NCI-H1694 treated with DMSO at 0.1 percent for 48 hours (cell line): Measurements from ENCODE around the gene ODAD3.
"Not testable (repeated sequence)": the region's sequence is repeated elsewhere in the genome, so short reads cannot be mapped to it uniquely, and the experiment has no call there.

Source experiments
- DNase-seq: peaks from one replicate; lab custom pipeline; 2025; lab: John Stamatoyannopoulos, UW

The ODAD3 gene

DNA sequence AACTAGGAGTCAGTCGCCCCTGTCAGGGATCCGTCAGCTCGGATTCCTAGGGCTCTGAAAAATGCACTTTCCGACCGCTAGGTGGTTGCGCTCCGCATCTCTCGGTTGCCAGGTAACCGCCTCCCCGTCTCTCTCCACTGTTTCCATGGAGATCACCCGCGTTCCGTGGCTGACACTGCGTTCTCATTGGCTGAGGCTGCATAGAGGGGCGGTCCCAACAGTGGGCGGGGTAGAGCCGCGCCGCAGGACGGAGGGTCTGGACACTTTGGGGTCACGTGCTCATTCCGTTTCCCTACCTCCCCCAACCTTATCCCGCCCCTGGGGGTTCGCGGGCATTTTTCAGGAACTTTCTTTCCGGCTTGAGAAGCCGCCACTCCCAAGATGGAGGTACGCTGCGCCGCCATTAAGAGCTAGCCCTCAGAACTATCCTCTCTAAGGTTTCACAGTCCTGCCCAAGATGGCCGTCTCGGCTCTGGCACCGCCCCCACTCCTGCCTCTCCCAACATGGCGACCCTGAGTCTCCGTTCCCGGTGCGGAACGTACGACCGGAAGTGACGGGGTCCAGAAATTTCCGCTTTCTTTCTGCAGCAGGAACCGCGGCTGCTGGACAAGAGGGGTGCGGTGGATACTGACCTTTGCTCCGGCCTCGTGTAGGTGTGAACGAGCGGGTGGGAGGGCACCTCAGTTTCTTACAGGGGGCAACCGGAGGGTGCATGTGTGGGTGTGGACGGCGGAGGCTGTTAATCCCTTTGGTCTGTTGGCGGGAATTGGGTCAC lies at the start of gene ODAD3, which contains the start of gene PRKCSH:
ODAD3 (minus strand) TSS at position 65 of the 776 bp plus-strand sequence. CDS start 105 bp downstream, outside the sequence.
PRKCSH (plus strand) TSS at position 579 of the 776 bp plus-strand sequence. CDS start 483 bp downstream, outside the sequence.
- peak; percentile 98 for DNase-seq

DNA sequence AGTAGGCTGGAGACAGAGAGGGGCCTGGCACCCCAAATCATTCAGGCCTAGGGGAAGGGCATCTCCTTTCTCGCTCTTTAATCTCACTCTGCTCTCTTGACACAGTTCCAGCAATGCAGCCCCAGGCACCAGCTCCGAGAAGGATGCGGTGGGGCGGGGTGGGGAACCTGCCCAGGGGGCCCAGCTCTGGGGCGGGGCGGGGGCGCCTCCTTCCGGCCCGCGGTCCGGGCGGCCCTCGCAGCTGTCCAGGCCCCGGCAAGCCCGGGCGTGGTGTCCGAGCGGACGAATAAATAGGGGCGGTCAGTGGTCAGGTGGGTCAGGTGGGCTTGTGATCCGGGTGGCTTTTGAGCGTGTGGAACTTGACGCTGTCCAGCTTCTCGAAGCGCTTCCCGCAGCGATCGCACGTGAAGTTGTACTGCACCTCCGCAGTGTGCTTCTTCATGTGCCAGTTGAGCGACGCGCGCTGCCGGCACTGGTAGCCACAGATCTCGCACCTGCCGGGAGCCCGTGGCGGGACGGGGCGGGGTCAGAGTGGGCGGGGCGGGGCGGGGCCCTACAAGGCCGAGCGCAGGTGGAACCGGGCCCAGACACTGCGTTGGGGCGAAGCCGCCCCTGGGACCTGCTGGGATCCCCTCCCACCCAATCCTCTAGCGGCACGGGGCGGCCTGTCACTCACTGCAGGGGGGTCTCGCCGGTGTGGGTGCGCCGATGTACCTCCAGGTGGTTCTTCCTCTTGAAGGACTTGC lies 48.6 kb upstream of the ODAD3 start:
- DNase-seq, result no peak

DNA sequence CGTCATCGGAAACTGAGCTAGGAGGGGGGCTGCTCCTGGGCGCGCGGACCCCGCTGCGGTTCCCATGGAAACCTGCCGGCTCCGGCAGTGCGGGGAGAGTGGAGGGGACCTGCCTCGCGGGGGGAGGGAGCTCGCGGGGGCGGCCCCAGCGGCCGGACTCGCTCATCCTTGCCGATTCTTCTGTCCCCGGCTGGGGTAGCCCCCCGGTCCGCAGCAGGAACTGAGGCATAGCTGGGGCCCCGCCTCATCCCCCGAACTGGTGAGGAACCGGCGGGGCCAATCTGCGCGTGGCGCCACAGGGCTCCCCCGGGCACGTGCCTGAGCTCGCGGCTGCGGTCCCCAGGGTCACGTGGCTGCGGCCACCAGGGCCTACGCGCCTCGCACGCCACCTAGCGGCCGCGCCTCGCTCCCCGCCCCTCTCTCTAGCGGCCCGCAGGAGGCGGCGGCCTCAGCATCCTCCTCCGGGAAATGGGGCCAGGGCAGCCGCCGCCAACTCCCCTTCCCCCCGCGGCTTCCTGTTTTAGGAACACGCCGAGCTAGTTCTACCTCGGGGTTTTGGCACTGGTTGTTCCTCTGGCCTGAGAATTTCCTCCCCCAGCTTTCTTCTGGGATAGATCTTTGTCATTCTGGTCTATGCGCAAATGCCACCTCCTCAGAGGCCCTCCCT lies 47.6 kb upstream of the ODAD3 start:
- peak; percentile 67 for DNase-seq

DNA sequence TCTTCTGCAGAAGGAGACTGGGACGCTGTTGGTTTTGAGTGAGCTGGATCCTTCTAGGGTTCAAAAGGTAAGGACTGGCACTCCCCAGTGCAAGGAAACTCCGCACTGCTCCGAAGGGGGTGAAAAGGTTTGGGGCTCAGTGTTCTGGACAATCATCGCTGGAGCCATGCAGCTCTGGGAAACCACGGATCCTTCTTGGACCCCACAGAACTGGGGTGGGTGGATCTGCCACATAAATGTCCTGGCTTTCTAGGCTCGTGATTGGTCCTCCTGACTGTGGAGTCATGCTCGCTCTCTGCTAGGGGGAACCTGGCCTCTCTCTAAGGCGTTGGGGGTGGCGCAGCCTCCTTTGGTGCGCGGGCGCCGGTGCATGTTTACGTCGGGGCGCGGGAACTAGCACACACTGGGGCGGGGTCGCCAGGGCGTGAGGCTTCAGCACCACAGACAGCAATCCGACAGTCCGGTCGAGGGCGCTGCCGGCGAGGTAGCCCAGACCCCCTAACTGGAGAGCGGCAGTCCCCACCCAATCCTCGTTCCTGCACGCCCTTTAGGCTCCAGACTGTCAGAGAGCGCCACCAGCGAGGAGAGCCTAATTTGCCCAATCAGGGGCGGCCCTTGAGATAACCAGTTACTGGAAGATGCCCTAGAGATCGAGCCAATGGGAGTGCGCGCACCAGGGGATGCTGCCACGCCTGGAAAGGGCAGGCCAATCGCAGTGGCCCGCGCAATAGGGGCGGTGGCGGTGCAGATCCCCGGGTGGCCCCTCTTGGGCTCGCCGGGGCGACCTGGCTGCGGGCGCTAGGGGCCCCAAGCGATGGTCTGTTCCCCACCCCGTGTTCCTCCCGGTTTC lies 46.8 kb upstream of the ODAD3 start:
- peak; percentile 94 for DNase-seq

DNA sequence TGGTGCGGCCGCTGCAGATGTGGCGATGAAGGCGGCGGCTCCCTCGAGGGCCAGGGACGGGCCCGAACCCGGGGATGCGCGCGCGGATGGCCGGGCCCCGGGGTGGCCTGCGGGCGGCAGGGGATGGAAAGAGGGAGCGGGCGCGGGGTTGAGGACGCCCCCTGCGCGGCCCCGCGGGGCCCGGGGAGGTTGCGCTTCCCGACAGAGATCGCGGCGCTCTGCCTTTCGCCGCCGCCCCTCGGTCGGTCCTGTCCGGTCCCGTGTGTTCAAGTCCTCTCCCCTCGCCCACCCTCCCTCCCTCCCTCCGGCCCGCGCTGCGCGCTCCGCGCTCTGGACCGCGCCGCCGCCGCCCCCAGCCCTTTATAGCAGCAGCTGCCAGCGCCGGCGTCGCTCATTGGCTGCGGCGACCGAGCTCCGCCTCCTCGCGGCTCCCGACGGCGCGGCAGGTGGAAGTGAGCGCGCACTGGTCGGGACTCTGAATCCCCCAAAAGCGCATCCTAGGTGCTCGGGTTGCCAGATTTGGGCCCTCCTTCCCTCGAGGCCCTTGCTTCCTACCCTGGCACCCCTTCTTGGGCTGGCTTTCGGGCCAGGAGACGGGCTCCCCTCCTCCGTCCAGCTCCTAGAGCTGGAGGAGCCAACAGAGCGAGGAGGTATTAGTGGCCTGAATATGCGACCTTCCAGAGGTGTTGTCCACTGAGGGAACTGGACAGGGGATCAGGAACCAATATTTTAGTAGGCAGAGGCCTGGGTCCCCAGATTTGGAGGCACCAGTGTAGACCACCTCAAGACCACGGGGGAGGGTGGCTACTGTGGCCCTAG lies 46.0 kb upstream of the ODAD3 start, which contains the start of gene ELAVL3:
ELAVL3 (minus strand) TSS at position 332 of the 819 bp plus-strand sequence. CDS start 438 bp downstream, outside the sequence.
- peak; percentile 7 for DNase-seq

DNA sequence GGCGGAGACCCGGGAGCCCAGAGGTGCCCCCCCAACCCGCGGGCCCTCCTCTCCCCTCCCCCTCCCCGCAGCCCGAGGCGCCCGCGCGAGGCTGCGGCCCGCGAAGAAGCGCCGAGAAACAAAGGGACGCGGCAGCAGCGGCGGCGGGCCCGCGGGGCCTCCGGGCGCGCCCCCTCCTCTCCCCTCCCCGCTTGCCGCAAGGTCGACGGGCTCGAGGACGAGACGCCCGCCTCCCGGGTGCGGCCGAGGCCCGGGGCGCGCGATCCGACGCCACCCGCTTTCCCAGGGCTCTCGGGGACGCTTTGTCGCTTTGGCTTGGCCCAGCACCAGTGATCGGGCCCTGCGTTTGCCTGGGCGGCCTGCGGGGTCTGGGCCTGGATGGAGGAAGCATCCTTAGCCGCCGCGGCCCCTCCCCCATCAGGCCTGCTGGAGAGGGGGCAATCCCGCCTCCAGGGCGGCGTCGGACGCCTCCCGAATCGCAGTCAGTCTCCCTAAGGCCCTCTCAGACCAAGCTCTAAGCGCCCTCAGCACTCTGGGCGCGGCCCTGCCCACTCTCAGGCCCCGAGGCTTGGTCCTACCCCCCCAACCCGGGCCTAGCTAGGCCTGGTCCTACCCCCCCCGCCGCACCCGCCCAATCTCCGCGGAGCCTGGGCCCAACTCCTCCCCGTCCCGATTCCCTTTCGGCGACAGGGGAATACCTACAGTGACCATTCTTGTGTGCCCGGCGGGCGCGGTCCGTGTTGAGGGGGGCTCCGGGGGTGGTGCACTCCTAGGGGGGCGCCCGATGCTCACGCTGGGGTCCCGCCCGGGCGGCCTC lies 45.2 kb upstream of the ODAD3 start:
- no peak for DNase-seq

DNA sequence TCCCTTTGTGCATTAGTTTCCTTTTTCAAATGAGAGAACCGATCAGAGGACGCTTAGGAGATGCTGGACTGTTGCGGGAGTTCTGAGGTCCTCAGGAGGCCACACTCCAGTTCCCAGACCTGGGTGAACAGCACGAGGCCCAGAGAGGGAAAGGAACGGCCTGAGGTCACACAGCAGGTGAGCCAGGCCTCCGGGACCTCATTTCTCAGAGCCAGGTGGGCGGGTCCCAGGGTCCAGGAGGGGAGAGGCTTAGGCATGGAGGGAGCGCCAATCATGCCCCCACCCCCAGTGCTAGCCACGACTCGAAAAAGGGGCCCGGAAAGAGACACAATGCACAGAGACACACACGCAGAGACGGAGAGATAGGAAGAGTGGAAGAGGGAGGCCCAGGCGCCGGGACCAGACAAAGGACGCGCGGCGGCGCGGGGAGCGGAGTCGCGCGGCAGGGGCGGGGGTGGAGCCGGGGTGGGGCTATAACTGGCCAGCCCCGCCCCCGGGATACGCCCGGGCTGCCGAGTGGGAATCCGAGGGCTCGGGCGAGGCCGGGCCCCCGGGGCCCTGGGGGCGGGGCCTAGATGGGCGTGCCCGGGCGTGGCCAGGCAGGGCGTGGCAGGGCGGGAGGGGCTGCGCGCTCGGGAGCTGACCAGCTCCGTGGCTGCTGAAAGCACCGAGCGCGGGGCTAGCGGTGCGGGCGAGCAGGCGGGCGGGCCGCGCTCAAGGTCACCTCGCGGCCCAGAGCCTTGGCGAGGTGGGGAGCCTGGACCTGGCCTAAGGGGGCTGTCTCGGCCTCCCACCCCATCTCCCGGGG lies 44.4 kb upstream of the ODAD3 start:
- DNase-seq, result peak; percentile 21

DNA sequence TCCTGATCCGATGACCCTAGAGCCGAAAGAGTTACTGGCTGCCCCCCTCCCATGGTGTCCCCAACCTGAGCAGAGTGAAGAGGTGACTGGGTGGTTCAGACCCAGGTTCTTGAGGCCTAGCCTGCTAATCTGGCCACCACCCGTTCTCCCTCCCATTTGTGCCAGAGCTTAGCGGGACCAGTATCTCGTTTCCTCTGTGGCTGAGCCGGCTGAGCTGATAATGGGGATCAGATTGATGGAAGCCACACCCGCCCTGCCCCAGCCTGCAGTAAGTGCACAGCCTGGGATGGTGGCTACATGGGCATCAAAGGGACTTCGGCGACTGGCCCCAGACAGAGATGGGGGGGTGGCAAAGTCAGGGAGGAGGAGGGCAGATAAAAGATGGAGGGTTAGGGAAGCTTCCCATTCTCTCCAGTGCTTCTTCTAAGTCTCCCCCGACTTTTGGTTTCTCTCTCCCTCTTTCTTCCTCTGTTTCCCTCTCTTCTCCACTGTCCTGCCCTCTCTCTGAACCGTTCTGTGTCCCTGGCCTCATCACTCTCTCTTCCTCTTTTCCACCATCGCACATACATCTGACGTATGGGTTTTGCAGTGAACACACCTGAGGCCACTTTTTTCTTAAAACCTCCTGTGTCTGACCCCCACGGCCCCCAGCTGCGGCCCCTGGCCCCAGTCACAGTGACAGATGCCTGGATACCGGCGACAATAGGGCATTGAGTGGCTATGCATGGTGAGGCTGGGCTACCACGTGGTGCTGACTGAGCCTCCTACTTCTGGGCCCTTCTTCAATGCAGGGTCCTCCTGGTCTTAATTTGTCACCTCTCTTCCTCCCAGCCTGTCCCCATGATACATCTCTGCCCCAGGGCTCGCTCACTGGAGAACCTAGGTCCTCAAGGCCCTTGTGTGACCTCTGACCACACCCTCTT lies 43.5 kb upstream of the ODAD3 start:
- DNase-seq, result no peak

DNA sequence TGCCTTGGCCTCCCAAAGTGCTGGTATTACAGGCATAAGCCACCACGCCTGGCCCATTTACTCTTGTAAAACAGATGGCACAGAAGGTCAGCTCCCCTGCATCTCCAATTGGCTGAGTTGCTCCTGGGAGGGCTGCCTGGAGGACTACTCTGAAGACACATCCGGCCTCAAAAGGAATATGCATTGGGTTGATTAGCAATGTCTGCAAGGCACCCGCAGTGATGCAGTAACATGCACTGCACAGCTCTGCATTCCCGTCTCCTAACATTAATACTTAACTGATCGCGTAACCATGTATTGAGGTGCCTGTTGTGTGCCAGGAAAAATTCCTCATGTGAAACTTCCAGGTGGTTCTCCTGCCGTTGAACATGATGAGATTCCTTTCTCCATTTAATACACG lies 40.9 kb upstream of the ODAD3 start:
- no peak for DNase-seq

DNA sequence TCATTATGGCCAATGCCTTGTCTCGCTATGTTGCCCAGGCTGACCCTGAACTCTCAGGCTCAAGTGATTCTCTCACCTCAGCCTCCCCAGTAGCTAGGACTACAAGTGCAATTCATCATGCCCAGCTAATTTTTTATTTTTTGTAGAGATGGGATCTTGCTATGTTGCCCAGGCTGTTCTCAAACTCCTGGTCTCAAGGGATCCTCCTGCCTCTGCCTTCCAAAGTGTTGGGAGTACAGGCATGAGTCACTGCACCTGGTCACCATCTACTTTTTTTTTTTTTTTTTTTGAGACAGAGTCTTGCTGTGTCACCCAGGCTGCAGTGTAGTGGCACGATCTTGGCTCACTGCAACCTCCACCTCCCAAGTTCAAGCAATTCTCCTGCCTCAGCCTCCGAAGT lies 40.4 kb upstream of the ODAD3 start:
- DNase-seq, result not testable (repeated sequence)

DNA sequence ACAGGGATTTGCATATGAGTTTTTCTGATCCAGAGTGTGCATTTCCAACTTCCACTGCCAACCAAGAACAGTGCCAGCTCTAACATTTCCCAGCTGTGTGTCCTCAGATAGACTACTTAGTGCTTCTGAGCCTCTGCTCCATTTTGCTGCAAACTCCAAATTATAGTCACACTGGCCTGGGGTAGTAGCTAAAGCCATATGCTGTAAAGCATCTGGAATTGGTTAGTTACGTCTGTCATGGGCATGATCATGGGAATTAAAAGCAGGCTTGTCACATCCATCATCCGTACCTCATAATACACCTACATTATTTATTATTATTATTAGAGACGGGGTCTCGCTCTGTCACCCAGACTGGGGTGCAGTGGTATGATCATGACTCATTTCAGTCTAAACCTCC lies 38.8 kb upstream of the ODAD3 start:
- no peak for DNase-seq

DNA sequence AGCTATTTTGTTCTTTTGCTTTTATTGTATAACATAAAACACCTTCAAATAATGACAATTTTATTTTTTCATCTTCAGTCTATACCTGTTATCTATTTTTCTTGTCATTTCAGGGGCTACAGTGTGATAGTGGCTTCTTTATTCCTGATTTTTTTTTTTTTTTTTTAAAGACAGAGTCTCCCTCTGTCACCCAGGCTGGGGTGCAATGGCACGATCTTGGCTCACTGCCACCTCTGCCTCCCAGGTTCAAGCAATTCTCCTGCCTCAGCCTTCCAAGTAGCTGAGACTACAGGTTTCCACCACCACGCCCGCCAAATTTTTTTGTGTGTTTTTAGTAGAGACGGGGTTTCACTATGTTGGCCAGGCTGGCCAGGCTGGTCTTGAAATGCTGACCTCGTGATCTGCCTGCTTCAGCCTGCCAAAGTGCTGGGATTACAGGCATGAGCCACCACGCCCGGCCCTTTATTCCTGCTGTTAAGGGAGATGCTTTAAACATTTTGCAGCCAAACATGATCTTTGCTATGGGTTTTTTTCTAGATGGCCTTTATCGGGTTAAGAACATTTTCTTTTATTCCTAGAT lies 33.4 kb upstream of the ODAD3 start:
- DNase-seq, result not testable (repeated sequence)

DNA sequence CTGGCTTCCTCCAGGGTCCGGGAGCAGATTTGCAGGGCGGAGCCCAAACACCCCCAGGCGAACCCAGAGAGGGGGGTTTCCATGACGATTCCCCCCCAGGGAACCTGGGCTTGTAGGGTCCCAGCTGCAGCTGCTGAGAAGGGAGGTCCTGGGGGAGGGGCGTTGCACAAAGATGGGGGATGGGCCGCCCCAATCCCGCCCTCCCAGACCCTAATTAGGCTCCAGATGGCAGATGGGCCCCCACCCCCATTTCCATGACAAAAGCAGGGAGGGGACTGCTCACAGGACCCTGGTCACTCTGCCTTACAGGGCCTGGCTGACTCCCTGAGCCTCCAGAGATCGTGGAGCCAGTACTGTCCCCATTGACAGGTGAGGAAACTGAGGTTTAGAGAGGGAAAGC lies 30.7 kb upstream of the ODAD3 start:
- no peak for DNase-seq

DNA sequence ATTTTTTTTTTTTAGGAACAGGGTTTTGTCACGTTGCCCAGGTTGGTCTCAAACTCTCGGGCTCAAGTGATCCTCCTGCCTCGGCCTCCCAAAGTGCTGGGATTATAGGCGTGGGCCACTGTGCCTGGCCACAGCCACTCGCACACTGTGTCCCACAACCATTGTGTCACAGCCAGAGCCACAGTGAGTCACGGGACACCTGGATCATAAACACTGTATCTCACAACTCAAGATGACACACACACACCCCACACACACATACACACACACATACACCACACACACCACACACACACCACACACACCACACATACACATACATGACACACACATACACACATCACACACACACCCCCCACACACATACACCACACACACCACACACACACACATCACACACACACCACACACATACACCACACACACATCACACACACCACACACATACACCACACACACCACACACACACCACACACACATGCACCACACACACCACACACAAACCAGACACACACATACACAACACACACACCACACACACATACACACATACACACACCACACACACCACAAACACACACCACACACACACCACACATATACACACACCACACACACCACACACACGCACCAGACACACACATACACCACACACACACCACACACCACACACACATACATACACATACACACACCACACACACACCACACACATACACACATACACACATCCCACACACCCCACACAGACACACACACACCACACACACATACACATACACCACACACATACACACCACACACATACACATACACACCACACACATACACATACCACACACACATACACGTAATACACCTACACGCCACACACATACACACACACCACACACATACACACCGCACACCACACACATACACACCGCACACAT lies 29.7 kb upstream of the ODAD3 start:
- no peak for DNase-seq

DNA sequence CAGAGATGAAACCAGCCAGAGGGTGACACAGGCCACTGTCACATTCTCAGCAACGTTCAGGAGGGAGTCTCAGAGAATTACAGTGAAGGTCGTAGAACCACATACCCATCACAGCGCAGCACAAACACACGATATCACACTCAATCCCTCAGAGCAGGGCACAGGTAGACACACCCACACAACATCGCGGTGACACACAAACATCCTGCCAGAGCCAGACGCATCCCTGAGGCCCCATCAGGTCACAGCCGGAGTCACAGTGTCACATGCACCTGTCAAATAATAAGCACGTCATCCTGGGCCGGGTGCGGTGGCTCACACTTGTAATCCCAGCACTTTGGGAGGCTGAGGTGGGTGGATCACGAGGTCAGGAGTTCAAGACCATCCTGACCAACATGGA lies 28.5 kb upstream of the ODAD3 start:
- no peak for DNase-seq

DNA sequence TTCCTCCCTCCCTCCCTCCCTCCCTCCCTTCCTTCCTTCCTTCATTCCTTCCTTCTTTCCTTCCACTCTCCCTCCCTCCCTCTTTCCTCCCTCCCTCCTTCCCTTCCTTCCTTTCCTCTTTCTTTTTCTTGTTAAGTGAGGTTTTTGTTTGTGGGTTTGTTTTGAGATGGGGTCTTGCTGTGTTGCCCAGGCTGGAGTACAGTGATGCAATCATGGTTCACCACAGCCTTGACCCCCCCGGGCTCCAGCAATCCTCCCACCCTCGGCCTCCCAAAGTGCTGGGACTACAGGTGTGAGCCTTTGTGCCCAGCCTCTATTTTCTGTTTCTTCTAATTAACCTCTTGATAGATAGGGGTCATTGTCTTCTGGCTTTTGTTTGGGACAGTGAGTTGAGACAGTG lies 26.5 kb upstream of the ODAD3 start:
- no peak for DNase-seq
